Mesendoderm (in vitro differentiated cells): ENCODE data around the gene OR13C8.

ENCODE experiments used
- DNase-seq: peaks from one replicate; pipeline ENCODE4 v3.0.0; 2013
- H2AK5ac ChIP-seq: 2 replicates; pipeline ENCODE4 v1.6.1; 2013; ENCODE audit warnings: low read length, inconsistent platforms
- H2BK120ac ChIP-seq: 2 replicates; pipeline ENCODE4 v1.6.1; 2013; ENCODE audit warnings: low read depth, mild to moderate bottlenecking, low read length, moderate library complexity, mixed read lengths
- H2BK15ac ChIP-seq: replicated peaks from 2 replicates; pipeline ENCODE4 v1.6.1; 2013; ENCODE audit warnings: low read depth, mild to moderate bottlenecking, moderate library complexity
- H2BK5ac ChIP-seq: 2 replicates; pipeline ENCODE4 v1.6.1; 2013; ENCODE audit warnings: low read length, inconsistent platforms
- H3K18ac ChIP-seq: 2 replicates; pipeline ENCODE4 v1.6.1; 2013; ENCODE audit warnings: mild to moderate bottlenecking, low read length, mixed read lengths
- H3K23ac ChIP-seq: one replicate; pipeline ENCODE4 v1.6.1; 2013; ENCODE audit warnings: low read length
- H3K27ac ChIP-seq: 2 replicates; pipeline ENCODE4 v1.5.1; 2013; ENCODE audit warnings: low read depth, mild to moderate bottlenecking, inconsistent platforms, low read length, moderate library complexity
- H3K27me3 ChIP-seq: 2 replicates; pipeline ENCODE4 v1.6.1; 2013; ENCODE audit warnings: low read length, control low read depth, mild to moderate bottlenecking, inconsistent platforms; ENCODE audit not compliant: insufficient read depth, poor library complexity
- H3K36me3 ChIP-seq: 2 replicates; pipeline ENCODE4 v1.6.1; 2013; ENCODE audit warnings: low read length, inconsistent platforms; ENCODE audit not compliant: control insufficient read depth, insufficient read depth
- H3K4ac ChIP-seq: one replicate; pipeline ENCODE4 v1.6.1; 2013; ENCODE audit warnings: low read depth, mild to moderate bottlenecking, low read length, moderate library complexity
- H3K4me1 ChIP-seq: 2 replicates; pipeline ENCODE4 v1.6.1; 2013; ENCODE audit warnings: low read depth, low read length, inconsistent platforms; ENCODE audit not compliant: control insufficient read depth
- H3K4me2 ChIP-seq: 2 replicates; pipeline ENCODE4 v1.6.1; 2013; ENCODE audit warnings: low read length
- H3K4me3 ChIP-seq: 2 replicates; pipeline ENCODE4 v1.5.1; 2013; ENCODE audit warnings: mild to moderate bottlenecking, low read length
- H3K56ac ChIP-seq: one replicate; pipeline ENCODE4 v1.6.1; 2013; ENCODE audit warnings: low read length
- H3K79me1 ChIP-seq: 2 replicates; pipeline ENCODE4 v1.6.1; 2013; ENCODE audit warnings: low read length, inconsistent platforms
- H3K79me2 ChIP-seq: 2 replicates; pipeline ENCODE4 v1.6.1; 2013; ENCODE audit warnings: mild to moderate bottlenecking, low read length; ENCODE audit not compliant: control insufficient read depth, insufficient read depth
- H3K9ac ChIP-seq: 2 replicates; pipeline ENCODE4 v1.6.1; 2013; ENCODE audit warnings: low read length, inconsistent platforms
- H4K5ac ChIP-seq: one replicate; pipeline ENCODE4 v1.6.1; 2013; ENCODE audit warnings: low read length
- H4K8ac ChIP-seq: one replicate; pipeline ENCODE4 v1.6.1; 2013; ENCODE audit warnings: low read depth, mild to moderate bottlenecking, control low read depth, low read length, moderate library complexity
- WGBS: extraction: QIAGEN DNeasy Blood & Tissue Kit; methylation state at CpG from one replicate; pipeline ENCODE4 v1.1.7; 2013; ENCODE audit warnings: low lambda C conversion rate, missing lambda C conversion rate; ENCODE audit not compliant: insufficient coverage; ENCODE audit errors: extremely low coverage; 5-methylcytosine and 5-hydroxymethylcytosine counted together

OR13C8 gene

DNA sequence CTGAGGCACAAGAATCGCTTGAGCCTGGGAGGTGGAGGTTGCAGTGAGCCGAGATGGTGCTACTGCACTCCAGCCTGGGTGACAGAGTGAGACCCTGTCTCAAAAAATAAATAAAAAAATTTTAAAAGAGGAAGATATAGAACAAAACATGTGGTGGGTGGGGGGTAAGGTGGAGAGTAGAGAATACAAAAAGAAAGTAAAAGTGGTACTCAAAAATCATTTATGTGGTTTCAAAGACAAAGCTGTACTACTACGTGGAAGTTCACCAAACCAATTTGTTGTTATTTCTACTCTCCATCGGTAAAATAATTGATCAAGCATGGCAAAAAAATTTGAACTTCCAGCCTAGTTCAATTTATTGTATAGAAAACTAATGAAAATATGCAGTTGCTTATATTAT, 24.3 kb upstream of the OR13C8 start:
- Histone ChIP-seq H3K36me3 (no peaks in the 10 kb centered on the region), H3K23ac (no peak overlapping the region), H2BK120ac (no peak overlapping the region), H3K9ac (no peak overlapping the region), H4K8ac (no peak overlapping the region), H3K27me3 (no peaks in the 10 kb centered on the region), H4K5ac (no peak overlapping the region), H3K27ac (no peak overlapping the region), H3K4me2 (no peak overlapping the region), H3K79me1 (no peaks in the 10 kb centered on the region), H2BK15ac (no peak overlapping the region), H3K4ac (no peak overlapping the region), H3K4me3 (no peak overlapping the region), H3K18ac (no peak overlapping the region), H3K4me1 (no peaks in the 10 kb centered on the region), H2AK5ac (no peak overlapping the region), H3K56ac (no peak overlapping the region), H2BK5ac (no peak overlapping the region), H3K79me2 (no peaks in the 10 kb centered on the region)
- no peak for DNase-seq
- WGBS = no CpG with 5 or more reads among the region's 4 CpGs

DNA sequence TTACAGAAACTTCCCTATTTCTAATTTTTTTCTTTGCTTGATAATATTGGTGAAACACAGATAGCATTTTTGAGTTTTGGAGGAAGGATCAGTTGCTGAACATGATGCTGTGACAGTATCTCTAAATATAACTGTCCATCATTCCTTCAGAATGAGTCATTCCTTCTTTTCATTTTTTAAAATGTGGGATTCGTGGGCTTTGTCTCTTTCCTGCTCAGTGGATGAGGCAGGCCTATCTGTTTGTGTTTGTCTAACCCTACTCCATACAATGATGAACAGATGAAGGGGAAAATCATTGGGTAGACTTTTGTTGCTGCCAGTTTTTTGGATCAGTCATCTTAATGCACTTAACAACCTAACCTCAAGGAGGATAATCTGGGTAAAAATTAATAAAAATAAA, 15.7 kb upstream of the OR13C8 start:
- no CpG with 5 or more reads among the region's 1 CpG for WGBS
- H3K79me1 ChIP-seq = no peaks in the 10 kb centered on the region
- H3K4me2 ChIP-seq = no peak overlapping the region
- no peaks in the 10 kb centered on the region for H3K4me1 ChIP-seq
- no peak overlapping the region for H2BK120ac ChIP-seq
- no peak overlapping the region for H3K9ac ChIP-seq
- H3K18ac ChIP-seq = no peak overlapping the region
- no peak overlapping the region for H4K5ac ChIP-seq
- H3K27me3 ChIP-seq = no peaks in the 10 kb centered on the region
- H3K4ac ChIP-seq = no peak overlapping the region
- no peaks in the 10 kb centered on the region for H3K36me3 ChIP-seq
- H3K79me2 ChIP-seq = no peaks in the 10 kb centered on the region
- no peak overlapping the region for H2BK5ac ChIP-seq
- H2AK5ac ChIP-seq = no peak overlapping the region
- no peak overlapping the region for H3K56ac ChIP-seq
- H3K23ac ChIP-seq = no peak overlapping the region
- H4K8ac ChIP-seq = no peak overlapping the region
- H3K27ac ChIP-seq = no peak overlapping the region
- DNase-seq = no peak
- H3K4me3 ChIP-seq = no peak overlapping the region
- no peak overlapping the region for H2BK15ac ChIP-seq

DNA sequence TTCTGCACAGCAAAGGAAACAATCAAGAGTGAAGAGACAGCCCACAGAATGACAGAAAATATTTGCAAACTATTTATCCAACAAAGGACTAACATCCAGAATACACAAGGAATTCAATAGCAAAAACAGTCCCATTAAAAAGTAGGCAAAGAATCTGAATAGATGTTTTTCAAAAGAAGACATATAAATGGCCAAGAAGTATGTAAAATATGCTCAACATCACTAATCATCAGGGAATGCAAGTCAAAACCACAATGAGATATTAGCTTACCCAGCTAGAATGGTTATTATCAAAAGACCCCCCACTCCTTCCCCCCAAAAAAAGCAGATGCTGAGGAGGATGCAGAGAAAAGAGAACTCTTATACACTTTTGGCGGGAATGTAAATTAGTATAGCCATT, 13.4 kb upstream of the OR13C8 start:
- DNase-seq = no peak
- Histone ChIP-seq H2AK5ac (no peak overlapping the region), H2BK120ac (no peak overlapping the region), H2BK15ac (no peak overlapping the region), H3K56ac (no peak overlapping the region), H4K8ac (no peak overlapping the region), H3K27me3 (no peaks in the 10 kb centered on the region), H3K4me3 (no peak overlapping the region), H3K36me3 (no peaks in the 10 kb centered on the region), H3K79me2 (no peaks in the 10 kb centered on the region), H3K18ac (no peak overlapping the region), H4K5ac (no peak overlapping the region), H3K79me1 (no peaks in the 10 kb centered on the region), H3K23ac (no peak overlapping the region), H2BK5ac (no peak overlapping the region), H3K4me2 (no peak overlapping the region), H3K27ac (no peak overlapping the region), H3K9ac (no peak overlapping the region), H3K4me1 (no peaks in the 10 kb centered on the region), H3K4ac (no peak overlapping the region)
- no CpG with 5 or more reads among the region's 1 CpG for WGBS

DNA sequence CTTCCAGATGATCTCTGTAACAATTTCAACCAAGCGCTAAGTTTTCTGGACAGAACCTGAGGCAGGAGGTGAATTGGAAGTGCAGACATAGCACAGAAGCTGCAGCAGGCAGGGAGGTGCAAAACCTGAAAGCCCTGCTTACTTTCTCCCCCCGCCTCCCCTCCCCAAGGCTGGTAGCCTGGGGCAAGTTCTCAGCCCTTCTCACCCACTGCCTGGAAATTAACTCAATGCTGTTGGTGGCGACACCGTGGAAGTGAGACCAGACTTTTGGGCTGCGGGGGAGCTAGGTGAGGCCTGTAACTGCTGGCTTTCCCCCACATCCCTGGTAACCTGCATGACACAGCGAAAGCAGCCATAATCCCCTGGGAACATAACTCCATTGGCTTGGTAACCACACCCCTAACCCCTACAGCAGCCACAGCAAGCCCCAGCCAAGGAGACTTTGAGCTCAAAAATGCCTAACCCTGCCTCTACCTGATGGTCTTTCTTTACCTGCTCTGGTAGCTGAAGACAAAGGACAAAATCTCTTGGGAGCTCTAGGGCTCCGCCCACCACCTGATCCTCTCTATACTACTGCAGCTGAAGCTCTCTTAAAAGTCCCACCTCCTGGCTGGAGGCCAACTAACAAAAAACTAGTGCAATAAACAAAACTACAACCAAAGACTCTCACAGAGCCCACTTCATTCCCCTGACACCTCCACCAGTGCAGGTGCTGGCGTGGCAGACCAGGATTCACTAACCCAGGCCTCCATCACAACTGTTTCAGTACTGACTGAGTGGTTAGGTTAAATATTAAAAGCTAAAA, 11.9 kb upstream of the OR13C8 start:
- Histone ChIP-seq H4K5ac (no peak overlapping the region), H3K9ac (no peak overlapping the region), H3K27ac (no peak overlapping the region), H3K56ac (no peak overlapping the region), H3K4ac (no peak overlapping the region), H2BK120ac (no peak overlapping the region), H2BK15ac (no peak overlapping the region), H3K4me1 (no peaks in the 10 kb centered on the region), H3K18ac (no peak overlapping the region), H3K27me3 (no peaks in the 10 kb centered on the region), H2AK5ac (no peak overlapping the region), H2BK5ac (no peak overlapping the region), H3K36me3 (no peaks in the 10 kb centered on the region), H4K8ac (no peak overlapping the region), H3K23ac (no peak overlapping the region), H3K4me3 (no peak overlapping the region), H3K79me1 (no peaks in the 10 kb centered on the region), H3K4me2 (no peak overlapping the region), H3K79me2 (no peaks in the 10 kb centered on the region)
- WGBS = no CpG with 5 or more reads among the region's 8 CpGs
- DNase-seq = peak; percentile 23

DNA sequence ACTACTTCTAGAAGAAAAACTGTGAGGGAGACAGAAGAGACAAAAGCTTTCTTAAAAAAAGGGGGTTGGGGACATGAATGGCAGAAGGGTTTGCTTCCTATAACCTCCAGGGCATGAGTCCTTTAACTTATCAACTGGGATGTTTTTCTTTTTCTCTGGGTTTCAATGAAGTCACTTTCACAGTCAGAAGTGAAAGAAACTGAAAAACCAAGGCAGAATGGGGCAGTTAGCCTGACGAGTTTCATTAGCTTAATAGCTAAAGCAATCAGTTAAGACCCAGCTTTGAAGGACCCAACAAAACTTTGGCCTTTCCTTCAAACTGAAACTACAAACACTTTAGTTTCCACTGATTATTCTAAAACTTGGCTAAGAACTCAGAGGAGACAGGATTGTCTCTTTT, 4.6 kb upstream of the OR13C8 start:
- Histone ChIP-seq H2AK5ac (no peak overlapping the region), H4K8ac (no peak overlapping the region), H3K79me1 (no peaks in the 10 kb centered on the region), H2BK15ac (no peak overlapping the region), H3K27ac (no peak overlapping the region), H3K79me2 (no peaks in the 10 kb centered on the region), H3K9ac (no peak overlapping the region), H2BK120ac (no peak overlapping the region), H3K4me3 (no peak overlapping the region), H3K23ac (no peak overlapping the region), H2BK5ac (no peak overlapping the region), H3K36me3 (no peaks in the 10 kb centered on the region), H3K4me2 (no peak overlapping the region), H3K27me3 (no peaks in the 10 kb centered on the region), H3K4ac (no peak overlapping the region), H3K4me1 (no peaks in the 10 kb centered on the region), H3K56ac (no peak overlapping the region), H4K5ac (no peak overlapping the region), H3K18ac (no peak overlapping the region)
- no CpG with 5 or more reads among the region's 1 CpG for WGBS
- no peak for DNase-seq

DNA sequence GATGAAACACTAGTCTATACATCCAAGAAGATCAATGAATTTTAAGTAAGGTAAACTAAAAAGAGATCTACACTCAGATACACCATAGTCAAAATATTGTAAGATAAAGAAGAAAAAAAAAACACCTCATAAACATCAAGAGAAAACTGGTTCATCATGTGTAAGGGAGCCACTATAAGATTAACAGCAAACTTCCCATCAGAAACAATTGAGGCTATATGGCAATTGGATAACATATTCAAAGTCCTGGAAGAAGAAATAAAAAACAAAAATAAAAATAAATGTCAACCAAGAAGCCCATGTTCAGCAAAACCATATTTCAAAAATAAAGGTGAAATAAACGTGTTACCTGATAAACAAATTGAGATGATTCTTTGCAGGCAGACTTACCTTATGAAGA, 3.6 kb downstream of the OR13C8 start:
- no peak overlapping the region for H3K18ac ChIP-seq
- no peak overlapping the region for H2AK5ac ChIP-seq
- no peak overlapping the region for H3K9ac ChIP-seq
- H3K27me3 ChIP-seq = no peaks in the 10 kb centered on the region
- no peak overlapping the region for H2BK15ac ChIP-seq
- no peak overlapping the region for H4K8ac ChIP-seq
- no peaks in the 10 kb centered on the region for H3K36me3 ChIP-seq
- H3K4me1 ChIP-seq = no peaks in the 10 kb centered on the region
- no peak overlapping the region for H4K5ac ChIP-seq
- H2BK120ac ChIP-seq = no peak overlapping the region
- no peak overlapping the region for H2BK5ac ChIP-seq
- H3K4me3 ChIP-seq = no peak overlapping the region
- WGBS = no CpG with 5 or more reads among the region's 1 CpG
- no peak overlapping the region for H3K23ac ChIP-seq
- H3K79me1 ChIP-seq = no peaks in the 10 kb centered on the region
- no peak overlapping the region for H3K4ac ChIP-seq
- H3K27ac ChIP-seq = no peak overlapping the region
- no peak overlapping the region for H3K4me2 ChIP-seq
- H3K79me2 ChIP-seq = no peaks in the 10 kb centered on the region
- H3K56ac ChIP-seq = no peak overlapping the region
- DNase-seq = no peak
